Panc1 (cell line): ENCODE results near the gene ZBTB43.

Source experiments
- CTCF ChIP-seq: fragments of 450-650 bp; IDR thresholded peaks from 2 replicates; pipeline ENCODE4 v1.5.1; 2017; ENCODE audit warnings: mild to moderate bottlenecking
- POLR2AphosphoS5 ChIP-seq: IDR thresholded peaks from 2 replicates; pipeline ENCODE4 v1.6.1; 2012; ENCODE audit warnings: mild to moderate bottlenecking, low read depth, low read length, moderate library complexity
- REST ChIP-seq, 2 experiments: IDR thresholded peaks; 2 replicates each; pipeline ENCODE4 v1.6.1; 2011 to 2012; ENCODE audit warnings: low read depth in 2 of 2, control low read depth in 1 of 2, low read length in 1 of 2, mild to moderate bottlenecking in 1 of 2, moderate library complexity in 1 of 2; ENCODE audit not compliant: insufficient read depth in 1 of 2
- TCF7L2 ChIP-seq: IDR thresholded peaks from 2 replicates; pipeline ENCODE4 v1.6.1; 2011; ENCODE audit warnings: mild to moderate bottlenecking, low read depth, low read length, inconsistent platforms

GRCh38 chr9:126788046-126788445, 16.8 kb upstream of the ZBTB43 start:
- no peak for TF ChIP-seq CTCF
- TF ChIP-seq POLR2AphosphoS5, result no peak
- no peak for TF ChIP-seq TCF7L2
- no peak for TF ChIP-seq REST (IDR thresholded peaks at IDR 0.05; ENCODE audit: insufficient read depth in 1 of 2, low read depth in 2 of 2, low read length in 1 of 2)
